Activated CD8-positive, alpha-beta T cell treated with anti-CD3 and anti-CD28 coated beads for 36 hours (primary cell): Measurements from ENCODE around the gene RARRES1. TPM values are rescaled to one million over a fixed set of nuclear protein-coding genes. Genes with fewer than 3 reads are reported as not detected.
A peak's percentile ranks its signal among the peaks of the same experiment; 100 is the strongest.

Experiments used
- ATAC-seq: fragments of 200-7000 bp; cut with Tn5 transposase; one replicate; pipeline ENCODE4 v1.10.0; 2021; ENCODE audit warnings: mild to moderate bottlenecking, moderate library complexity
- CTCF ChIA-PET: fragments of 350-600 bp; sonication (Branson Sonifier 250); formaldehyde crosslinking; loops from one replicate; lab custom pipeline; 2021; ENCODE audit warnings: antibody characterized with exemption; lab: Charles Lee
- POLR2A ChIA-PET: fragments of 350-600 bp; sonication (Branson Sonifier 250); formaldehyde crosslinking; loops from one replicate; lab custom pipeline; 2021; ENCODE audit warnings: antibody characterized with exemption; lab: Charles Lee
- DNase-seq: peaks from one replicate; pipeline ENCODE4 v3.0.0-alpha.2; 2020
- H3K27ac Mint-ChIP-seq: one replicate; pipeline ENCODE4 v1.8.0; 2021; ENCODE audit warnings: mild to moderate bottlenecking, mixed read lengths
- H3K27me3 Mint-ChIP-seq: one replicate; pipeline ENCODE4 v1.8.0; 2021; ENCODE audit warnings: mixed read lengths
- H3K36me3 Mint-ChIP-seq: one replicate; pipeline ENCODE4 v1.8.0; 2021; ENCODE audit warnings: low read depth, mixed read lengths
- H3K4me1 Mint-ChIP-seq: one replicate; pipeline ENCODE4 v1.8.0; 2021; ENCODE audit warnings: low read depth, mixed read lengths
- H3K4me3 Mint-ChIP-seq: one replicate; pipeline ENCODE4 v1.8.0; 2021; ENCODE audit warnings: mild to moderate bottlenecking, moderate library complexity, mixed read lengths
- H3K9me3 Mint-ChIP-seq: one replicate; pipeline ENCODE4 v1.8.0; 2021; ENCODE audit warnings: mixed read lengths
- CTCF ChIP-seq: fragments of 200-600 bp; IDR thresholded peaks from one replicate; pipeline ENCODE4 v1.8.0; 2022; ENCODE audit warnings: antibody characterized with exemption, mild to moderate bottlenecking
- intact Hi-C: fragments of 100-400 bp; cut with micrococcal nuclease; formaldehyde crosslinking; loops from one replicate; pipeline ENCODE4 v1.10.0; 2022
- total RNA-seq, 2 experiments: library from RNA; stranded (reverse); gene quantifications; one replicate each; pipeline ENCODE4 v1.2.3, GENCODE V29; 2021

RARRES1 gene
- total RNA-seq, 2 experiments from 2014 or later = not detected

- ATAC-seq (no peak), DNase-seq (no peak)
- ChIA-PET POLR2A (no interaction called here), CTCF (interaction anchor here (1.6 kb wide), 1 partner anchor 8 kb away, joined by 6 read pairs; the partner anchor contains the start of gene LXN)
- Mint-ChIP-seq H3K9me3 (no peaks in the 10 kb centered on the region), H3K4me3 (no peak overlapping the region), H3K36me3 (peaks cover 35% of the 10 kb centered on the region), H3K27me3 (no peaks in the 10 kb centered on the region), H3K4me1 (peaks cover 7% of the 10 kb centered on the region), H3K27ac (no peak overlapping the region)
- TF ChIP-seq CTCF = no peak
- intact Hi-C loops = no loop called here
These were observed 68.4 kb downstream of the RARRES1 start for GRCh38 chr3:158663832-158664231.

GRCh38 chr3:158663246-158663645, 69.0 kb downstream of the RARRES1 start:
- Mint-ChIP-seq H3K27ac (no peak overlapping the region), H3K27me3 (no peaks in the 10 kb centered on the region), H3K9me3 (no peaks in the 10 kb centered on the region), H3K4me1 (peaks cover 10% of the 10 kb centered on the region), H3K4me3 (no peak overlapping the region), H3K36me3 (peaks cover 35% of the 10 kb centered on the region)
- ChIA-PET CTCF (interaction anchor here (1.1 to 1.6 kb wide), 2 partner anchors 9 to 80 kb away, joined by 3 to 6 read pairs; partner anchors contain the start of gene LXN), POLR2A (no interaction called here)
- no peak for ATAC-seq
- DNase-seq = no peak
- intact Hi-C loops = no loop called here
- TF ChIP-seq CTCF = no peak

DNA sequence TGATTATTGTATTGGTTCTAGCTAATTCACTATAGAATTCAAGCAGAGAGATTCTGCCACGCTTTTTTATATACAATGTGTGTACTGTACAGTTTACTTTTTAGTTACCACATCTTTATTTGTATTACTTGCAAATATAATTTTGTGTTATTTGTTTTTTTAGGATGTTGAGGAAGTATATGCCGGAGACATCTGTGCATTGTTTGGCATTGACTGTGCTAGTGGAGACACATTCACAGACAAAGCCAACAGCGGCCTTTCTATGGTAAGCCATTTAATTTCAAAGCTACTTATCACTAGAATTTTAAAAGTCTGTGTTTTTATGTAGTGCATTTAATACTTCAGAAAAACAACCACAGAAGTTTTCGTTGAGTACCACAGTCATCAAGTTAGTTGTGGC, 71.5 kb downstream of the RARRES1 start:
- no peak for ATAC-seq
- no peak for TF ChIP-seq CTCF
- Mint-ChIP-seq H3K9me3 (no peaks in the 10 kb centered on the region), H3K27me3 (no peaks in the 10 kb centered on the region), H3K27ac (no peak overlapping the region), H3K4me3 (no peak overlapping the region), H3K4me1 (peaks cover 13% of the 10 kb centered on the region), H3K36me3 (peaks cover 43% of the 10 kb centered on the region)
- intact Hi-C loops = no loop called here
- ChIA-PET CTCF (interaction anchor here (0.8 to 4.0 kb wide), 11 partner anchors 7 to 134 kb away, joined by 3 to 65 read pairs (median 16); partner anchors contain the start of genes GFM1 and LXN), POLR2A (no interaction called here)
- DNase-seq = no peak

- Mint-ChIP-seq H3K4me3 (no peak overlapping the region), H3K27ac (no peak overlapping the region), H3K4me1 (peaks cover 13% of the 10 kb centered on the region), H3K27me3 (no peaks in the 10 kb centered on the region), H3K36me3 (peaks cover 43% of the 10 kb centered on the region), H3K9me3 (no peaks in the 10 kb centered on the region)
- intact Hi-C loops = loop anchor here (5.0 kb wide), 1 partner anchor 133 kb away; no protein-coding TSS in a partner anchor
- ChIA-PET CTCF (interaction anchor here (0.7 to 4.0 kb wide), 26 partner anchors 8 to 704 kb away, joined by 3 to 65 read pairs (median 6); partner anchors contain the start of genes GFM1, LXN and MFSD1), POLR2A (interaction anchor here (1.3 kb wide), 1 partner anchor 15 kb away, joined by 7 read pairs; the partner anchor contains the start of gene GFM1)
- DNase-seq (peak; percentile 65), ATAC-seq (peak; percentile 93)
- peak; percentile 60 for TF ChIP-seq CTCF
These were observed 72.6 kb downstream of the RARRES1 start for GRCh38 chr3:158659454-158660237.
